Measurements from ENCODE around the gene PYGB. TPM values are rescaled to one million over a fixed set of nuclear protein-coding genes. Genes with fewer than 3 reads are reported as not detected.
A peak's percentile ranks its signal among the peaks of the same experiment; 100 is the strongest.

Gene PYGB
- total RNA-seq, 1 experiment from 2014 or later = 78.9 TPM

- no peak for TF ChIP-seq CTCF (IDR thresholded peaks at IDR 0.05; ENCODE audit: insufficient read depth in 1 of 2, low read depth in 1 of 2, low read length in 1 of 2, severe bottlenecking in 1 of 2, unreplicated experiment in 1 of 2)
- intact Hi-C loops (cut with micrococcal nuclease; ENCODE audit: unreplicated experiment) = no loop called here
- Mint-ChIP-seq H3K27me3 (ENCODE audit: insufficient read depth, unreplicated experiment) (no peaks in the 10 kb centered on the region), H3K36me3 (ENCODE audit: insufficient read depth, unreplicated experiment) (peaks cover 38% of the 10 kb centered on the region), H3K27ac (ENCODE audit: unreplicated experiment) (peak overlapping the region; percentile 40), H3K4me3 (ENCODE audit: unreplicated experiment) (no peak overlapping the region), H3K4me1 (ENCODE audit: low read depth, unreplicated experiment) (peaks cover 7% of the 10 kb centered on the region), H3K9me3 (ENCODE audit: unreplicated experiment) (no peaks in the 10 kb centered on the region)
- peaks cover 7% of the 10 kb centered on the region for H3K36me3 ChIP-seq (ENCODE audit: control insufficient read depth, insufficient read depth, low read length)
- ChIA-PET CTCF (interaction anchor here (3.0 kb wide), 1 partner anchor 25 kb away, joined by 23 read pairs; the partner anchor contains the start of gene PYGB), POLR2A (interaction anchor here (0.7 kb wide), 1 partner anchor 26 kb away, joined by 4 read pairs; the partner anchor contains the start of gene PYGB)
- H3K4me1 ChIP-seq = peaks cover 3% of the 10 kb centered on the region; the same call in 1 of the 2 replicates
- H3K9me3 ChIP-seq = no peaks in the 10 kb centered on the region
- no peak overlapping the region for H3K4me3 ChIP-seq (ENCODE audit: low read depth, low read length)
- no TSS peak for BruUV-seq (replicated peaks)
- H3K27me3 ChIP-seq (replicated peaks; ENCODE audit: control insufficient read depth, insufficient read depth, low read length) = no peaks in the 10 kb centered on the region
- DNase-seq = no peak
These were observed 26.1 kb upstream of the PYGB start for GRCh38 chr20:25221592-25222460.

- Histone ChIP-seq H3K4me3 (ENCODE audit: low read depth, low read length) (no peak overlapping the region), H3K27me3 (replicated peaks; ENCODE audit: control insufficient read depth, insufficient read depth, low read length) (no peaks in the 10 kb centered on the region), H3K9me3 (no peaks in the 10 kb centered on the region), H3K4me1 (peaks cover 3% of the 10 kb centered on the region; the same call in 1 of the 2 replicates), H3K36me3 (ENCODE audit: control insufficient read depth, insufficient read depth, low read length) (peaks cover 7% of the 10 kb centered on the region)
- intact Hi-C loops (cut with micrococcal nuclease; ENCODE audit: unreplicated experiment) = no loop called here
- peaks cover 38% of the 10 kb centered on the region for H3K36me3 Mint-ChIP-seq (ENCODE audit: insufficient read depth, unreplicated experiment)
- H3K4me3 Mint-ChIP-seq (ENCODE audit: unreplicated experiment) = no peak overlapping the region
- no TSS peak for BruUV-seq (replicated peaks)
- CTCF ChIA-PET = interaction anchor here (0.6 to 3.0 kb wide), 3 partner anchors 11 to 177 kb away, joined by 3 to 23 read pairs (median 4); partner anchors contain the start of gene PYGB
- H3K4me1 Mint-ChIP-seq (ENCODE audit: low read depth, unreplicated experiment) = peaks cover 15% of the 10 kb centered on the region
- DNase-seq = no peak
- no peaks in the 10 kb centered on the region for H3K27me3 Mint-ChIP-seq (ENCODE audit: insufficient read depth, unreplicated experiment)
- H3K9me3 Mint-ChIP-seq (ENCODE audit: unreplicated experiment) = no peaks in the 10 kb centered on the region
- peak overlapping the region; percentile 32 for H3K27ac Mint-ChIP-seq (ENCODE audit: unreplicated experiment)
- no peak for TF ChIP-seq CTCF (IDR thresholded peaks at IDR 0.05; ENCODE audit: insufficient read depth in 1 of 2, low read depth in 1 of 2, low read length in 1 of 2, severe bottlenecking in 1 of 2, unreplicated experiment in 1 of 2)
- POLR2A ChIA-PET = no interaction called here
These were observed 25.3 kb upstream of the PYGB start for GRCh38 chr20:25222461-25223178.

- ChIA-PET POLR2A (interaction anchor here (0.9 kb wide), 1 partner anchor 24 kb away, joined by 4 read pairs; the partner anchor contains the start of gene PYGB), CTCF (interaction anchor here (1.2 to 3.0 kb wide), 3 partner anchors 24 to 190 kb away, joined by 3 to 23 read pairs (median 4); partner anchors contain the start of gene PYGB)
- Histone ChIP-seq H3K4me3 (ENCODE audit: low read depth, low read length) (no peak overlapping the region), H3K27me3 (replicated peaks; ENCODE audit: control insufficient read depth, insufficient read depth, low read length) (no peaks in the 10 kb centered on the region), H3K4me1 (peaks cover 3% of the 10 kb centered on the region; the same call in 1 of the 2 replicates), H3K9me3 (no peaks in the 10 kb centered on the region), H3K36me3 (ENCODE audit: control insufficient read depth, insufficient read depth, low read length) (peaks cover 7% of the 10 kb centered on the region)
- H3K4me1 Mint-ChIP-seq (ENCODE audit: low read depth, unreplicated experiment) = peaks cover 17% of the 10 kb centered on the region
- H3K36me3 Mint-ChIP-seq (ENCODE audit: insufficient read depth, unreplicated experiment) = peaks cover 34% of the 10 kb centered on the region
- no TSS peak for BruUV-seq (replicated peaks)
- no peaks in the 10 kb centered on the region for H3K27me3 Mint-ChIP-seq (ENCODE audit: insufficient read depth, unreplicated experiment)
- H3K9me3 Mint-ChIP-seq (ENCODE audit: unreplicated experiment) = no peaks in the 10 kb centered on the region
- intact Hi-C loops (cut with micrococcal nuclease; ENCODE audit: unreplicated experiment) = no loop called here
- no peak overlapping the region for H3K4me3 Mint-ChIP-seq (ENCODE audit: unreplicated experiment)
- H3K27ac Mint-ChIP-seq (ENCODE audit: unreplicated experiment) = peak overlapping the region; percentile 32
- peak in 1 of 2 experiments; percentile 44 for TF ChIP-seq CTCF (IDR thresholded peaks at IDR 0.05; ENCODE audit: insufficient read depth in 1 of 2, low read depth in 1 of 2, low read length in 1 of 2, severe bottlenecking in 1 of 2, unreplicated experiment in 1 of 2)
- DNase-seq = peak in 1 of 2 experiments; percentile 46
These were observed 24.7 kb upstream of the PYGB start for GRCh38 chr20:25223179-25223661.

All from Caco-2 (cell line).